ENCODE data around the gene BNC2. TPM values are rescaled to one million over a fixed set of nuclear protein-coding genes. Genes with fewer than 3 reads are reported as not detected.
"Not testable (repeated sequence)": the region's sequence is repeated elsewhere in the genome, so short reads cannot be mapped to it uniquely, and the experiment has no call there.

BNC2 gene
- total and polyA plus RNA-seq, 2 of the 13 experiments (the other 11 are each of a cell fraction or from before 2014, with no cell fraction given) = not detected

DNA sequence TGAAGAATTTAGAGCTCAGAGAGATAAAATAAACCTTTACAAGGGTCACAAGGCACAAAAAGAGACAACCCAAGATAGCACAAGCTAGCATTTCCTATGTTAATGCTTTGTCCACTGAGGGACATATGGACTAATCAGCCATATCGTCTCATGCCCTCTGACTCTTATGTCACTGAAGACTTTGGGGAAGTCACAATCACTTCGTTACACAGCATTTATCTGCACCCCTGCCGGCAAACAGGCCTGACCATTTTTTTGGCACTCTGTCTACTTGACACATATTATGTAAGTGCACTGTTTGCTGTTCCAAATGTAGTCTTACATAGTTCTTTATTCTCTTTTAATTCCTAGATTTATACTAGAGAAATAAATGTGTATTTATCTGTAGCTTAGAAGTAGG is 13.9 kb upstream of the BNC2 start (continued):
- TF ChIP-seq, protein P1, sequence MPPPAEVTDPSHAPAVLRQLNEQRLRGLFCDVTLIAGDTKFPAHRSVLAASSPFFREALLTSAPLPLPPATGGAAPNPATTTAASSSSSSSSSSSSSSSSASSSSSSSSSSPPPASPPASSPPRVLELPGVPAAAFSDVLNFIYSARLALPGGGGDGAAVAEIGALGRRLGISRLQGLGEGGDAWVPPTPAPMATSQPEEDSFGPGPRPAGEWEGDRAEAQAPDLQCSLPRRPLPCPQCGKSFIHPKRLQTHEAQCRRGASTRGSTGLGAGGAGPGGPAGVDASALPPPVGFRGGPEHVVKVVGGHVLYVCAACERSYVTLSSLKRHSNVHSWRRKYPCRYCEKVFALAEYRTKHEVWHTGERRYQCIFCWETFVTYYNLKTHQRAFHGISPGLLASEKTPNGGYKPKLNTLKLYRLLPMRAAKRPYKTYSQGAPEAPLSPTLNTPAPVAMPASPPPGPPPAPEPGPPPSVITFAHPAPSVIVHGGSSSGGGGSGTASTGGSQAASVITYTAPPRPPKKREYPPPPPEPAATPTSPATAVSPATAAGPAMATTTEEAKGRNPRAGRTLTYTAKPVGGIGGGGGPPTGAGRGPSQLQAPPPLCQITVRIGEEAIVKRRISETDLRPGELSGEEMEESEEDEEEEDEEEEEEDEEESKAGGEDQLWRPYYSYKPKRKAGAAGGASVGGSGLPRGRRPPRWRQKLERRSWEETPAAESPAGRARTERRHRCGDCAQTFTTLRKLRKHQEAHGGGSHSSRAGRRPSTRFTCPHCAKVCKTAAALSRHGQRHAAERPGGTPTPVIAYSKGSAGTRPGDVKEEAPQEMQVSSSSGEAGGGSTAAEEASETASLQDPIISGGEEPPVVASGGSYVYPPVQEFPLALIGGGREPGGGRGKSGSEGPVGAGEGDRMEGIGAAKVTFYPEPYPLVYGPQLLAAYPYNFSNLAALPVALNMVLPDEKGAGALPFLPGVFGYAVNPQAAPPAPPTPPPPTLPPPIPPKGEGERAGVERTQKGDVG (CRISPR knock-in tag; IDR thresholded peaks at IDR 0.05; ENCODE audit: borderline replicate concordance) = no peak
- no peak for TF ChIP-seq KDM2A (CRISPR knock-in tag; IDR thresholded peaks at IDR 0.05; ENCODE audit: borderline replicate concordance, low read depth)

DNA sequence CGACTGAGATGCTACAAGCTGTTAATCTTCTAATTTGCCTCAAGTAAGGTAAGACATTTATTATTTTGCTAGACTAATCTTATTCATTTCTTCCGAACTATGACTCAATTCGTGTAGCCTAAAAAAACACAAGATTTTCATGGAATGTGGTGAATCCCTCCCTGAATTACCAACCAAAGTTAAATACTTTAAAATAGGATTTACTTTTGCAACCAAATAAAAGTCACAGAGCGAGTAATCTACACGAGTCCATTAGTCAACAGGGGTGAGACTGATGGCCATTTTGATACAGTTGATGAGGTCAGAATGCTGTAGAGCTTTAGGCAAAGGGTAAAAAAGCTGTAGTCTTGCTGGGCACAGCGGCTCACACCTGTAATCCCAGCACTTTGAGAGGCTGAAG is 13.1 kb upstream of the BNC2 start:
- CTCF ChIA-PET (ENCODE audit: low intra/inter-chr PET ratio, low total read pairs) = no interaction called here
- no peak for TF ChIP-seq ZNF484 (CRISPR knock-in tag; IDR thresholded peaks at IDR 0.05; ENCODE audit: borderline replicate concordance, low read depth)
- no peak for TF ChIP-seq SNAI1 (CRISPR knock-in tag; IDR thresholded peaks at IDR 0.05; ENCODE audit: borderline replicate concordance)
- no peak for TF ChIP-seq ZSCAN30 (CRISPR knock-in tag; IDR thresholded peaks at IDR 0.05)
- TF ChIP-seq TBP (CRISPR knock-in tag; IDR thresholded peaks at IDR 0.05) = no peak
- no peak for TF ChIP-seq ZBTB42 (CRISPR knock-in tag; IDR thresholded peaks at IDR 0.05)
- TF ChIP-seq, protein P2, sequence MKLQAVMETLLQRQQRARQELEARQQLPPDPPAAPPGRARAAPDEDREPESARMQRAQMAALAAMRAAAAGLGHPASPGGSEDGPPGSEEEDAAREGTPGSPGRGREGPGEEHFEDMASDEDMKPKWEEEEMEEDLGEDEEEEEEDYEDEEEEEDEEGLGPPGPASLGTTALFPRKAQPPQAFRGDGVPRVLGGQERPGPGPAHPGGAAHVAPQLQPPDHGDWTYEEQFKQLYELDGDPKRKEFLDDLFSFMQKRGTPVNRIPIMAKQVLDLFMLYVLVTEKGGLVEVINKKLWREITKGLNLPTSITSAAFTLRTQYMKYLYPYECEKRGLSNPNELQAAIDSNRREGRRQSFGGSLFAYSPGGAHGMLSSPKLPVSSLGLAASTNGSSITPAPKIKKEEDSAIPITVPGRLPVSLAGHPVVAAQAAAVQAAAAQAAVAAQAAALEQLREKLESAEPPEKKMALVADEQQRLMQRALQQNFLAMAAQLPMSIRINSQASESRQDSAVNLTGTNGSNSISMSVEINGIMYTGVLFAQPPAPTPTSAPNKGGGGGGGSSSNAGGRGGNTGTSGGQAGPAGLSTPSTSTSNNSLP (IDR thresholded peaks at IDR 0.05; ENCODE audit: low read depth, low read length) = no peak
- Histone ChIP-seq H3K9ac (ENCODE audit: insufficient read depth, low read depth, low read length) (no peak overlapping the region), H2AFZ (ENCODE audit: low read length) (no peak overlapping the region), H3K79me2 (ENCODE audit: insufficient read depth, low read length) (no peaks in the 10 kb centered on the region), H3K4me3 (replicated peaks in 1 of 3; ENCODE audit: insufficient read depth in 1 of 3, low read depth in 2 of 3, low read length in 3 of 3) (no peak overlapping the region), H3K36me3 (replicated peaks in 1 of 2; ENCODE audit: control insufficient read depth in 1 of 2, insufficient read depth in 2 of 2, low read length in 2 of 2) (no peaks in the 10 kb centered on the region), H3K27ac (ENCODE audit: extremely low read length, insufficient read depth, low read length) (no peak overlapping the region), H4K20me1 (ENCODE audit: insufficient read depth, low read length) (no peaks in the 10 kb centered on the region), H3K4me1 (ENCODE audit: insufficient read depth, low read length) (no peaks in the 10 kb centered on the region), H3K9me3 (ENCODE audit: low read length) (no peaks in the 10 kb centered on the region), H3K27me3 (ENCODE audit: control insufficient read depth in 1 of 2, insufficient read depth in 2 of 2, low read length in 2 of 2) (no peaks in the 10 kb centered on the region), H3K4me2 (ENCODE audit: low read depth, low read length) (no peak overlapping the region)
- no peak for FAIRE-seq
- no peak for DNase-seq (ENCODE audit: low spot score)
- BruUV-seq (replicated peaks) = no TSS peak
- intact Hi-C loops (cut with micrococcal nuclease; ENCODE audit: unreplicated experiment) (no loop called here), in situ Hi-C loops (cut with HindIII; ENCODE audit: extremely low pct_ligation_motif_present, low pct_unique_long_range_greater_than_20kb) (no loop called here)
- POLR2A ChIA-PET = no interaction called here
- no peak for ATAC-seq
- 38% methylated on average over 6 of the region's 6 CpGs for WGBS (ENCODE audit: low lambda C conversion rate)

DNA sequence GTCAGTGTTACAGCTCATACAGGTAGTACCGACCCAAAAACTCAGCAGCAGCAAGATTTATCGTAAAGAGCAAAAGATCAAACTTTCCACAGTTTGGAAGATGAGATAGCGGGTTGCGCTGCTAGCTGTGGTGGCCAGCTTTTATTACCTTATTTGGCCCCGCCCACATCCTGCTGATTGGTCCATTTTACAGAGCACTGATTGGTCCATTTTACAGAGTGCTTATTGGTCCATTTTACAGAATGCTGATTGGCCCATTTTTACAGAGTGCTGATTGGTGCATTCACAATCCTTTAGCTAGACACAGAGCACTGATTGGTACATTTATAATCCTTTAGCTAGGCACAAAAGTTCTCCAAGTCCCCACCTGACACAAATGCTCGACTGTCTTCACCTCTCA is 12.0 kb upstream of the BNC2 start:
- H3K9me3 ChIP-seq (ENCODE audit: low read length); H3K4me1 ChIP-seq (ENCODE audit: insufficient read depth, low read length); H2AFZ ChIP-seq (ENCODE audit: low read length); H3K27me3 ChIP-seq (ENCODE audit: control insufficient read depth in 1 of 2, insufficient read depth in 2 of 2, low read length in 2 of 2); H3K27ac ChIP-seq (ENCODE audit: extremely low read length, insufficient read depth, low read length); DNase-seq (ENCODE audit: low spot score); H4K20me1 ChIP-seq (ENCODE audit: insufficient read depth, low read length); H3K4me2 ChIP-seq (ENCODE audit: low read depth, low read length); H3K9ac ChIP-seq (ENCODE audit: insufficient read depth, low read depth, low read length); in situ Hi-C loops (cut with HindIII; ENCODE audit: extremely low pct_ligation_motif_present, low pct_unique_long_range_greater_than_20kb); ATAC-seq; POLR2A ChIA-PET; FAIRE-seq; BruUV-seq (replicated peaks); CTCF ChIA-PET (ENCODE audit: low intra/inter-chr PET ratio, low total read pairs); H3K4me3 ChIP-seq (replicated peaks in 1 of 3; ENCODE audit: insufficient read depth in 1 of 3, low read depth in 2 of 3, low read length in 3 of 3); H3K36me3 ChIP-seq (replicated peaks in 1 of 2; ENCODE audit: control insufficient read depth in 1 of 2, insufficient read depth in 2 of 2, low read length in 2 of 2); H3K79me2 ChIP-seq (ENCODE audit: insufficient read depth, low read length); intact Hi-C loops (cut with micrococcal nuclease; ENCODE audit: unreplicated experiment): not testable (repeated sequence)
- WGBS (ENCODE audit: low lambda C conversion rate) = 60% methylated on average over 5 of the region's 6 CpGs
